Brain microvascular endothelial cell (primary cell): ENCODE results near the gene PRKCD.

Experiments
- DNase-seq: peaks from one replicate; pipeline ENCODE4 v3.0.0-alpha.2; 2020
- H3K27ac ChIP-seq: fragments of 250-450 bp; sonication (Bioruptor Pico); 2 replicates; pipeline ENCODE4 v1.5.1; 2020; ENCODE audit warnings: mild to moderate bottlenecking, moderate library complexity
- H3K27me3 ChIP-seq: fragments of 250-450 bp; sonication (Bioruptor Pico); replicated peaks from 2 replicates; pipeline ENCODE4 v1.5.1; 2020; ENCODE audit warnings: mild to moderate bottlenecking
- H3K36me3 ChIP-seq: fragments of 250-450 bp; sonication (Bioruptor Pico); replicated peaks from 2 replicates; pipeline ENCODE4 v1.5.1; 2020; ENCODE audit warnings: mild to moderate bottlenecking
- H3K4me3 ChIP-seq: 2 replicates; pipeline ENCODE4 v1.5.1; 2011; ENCODE audit warnings: low read depth, mild to moderate bottlenecking, control low read depth, low read length, moderate library complexity
- in situ Hi-C: cut with HindIII; loops from 2 replicates; pipeline ENCODE4 v1.10.0; 2017; ENCODE audit warnings: low sequenced_read_pairs, low pct_ligation_motif_present
- TF ChIP-seq, protein P1 (sequence below): IDR thresholded peaks from 2 replicates; pipeline ENCODE4 v1.5.1; 2011; ENCODE audit warnings: low read depth, mild to moderate bottlenecking, moderate library complexity, low read length, control low read depth, inconsistent platforms; ENCODE audit errors: missing control alignments

The PRKCD gene

DNA sequence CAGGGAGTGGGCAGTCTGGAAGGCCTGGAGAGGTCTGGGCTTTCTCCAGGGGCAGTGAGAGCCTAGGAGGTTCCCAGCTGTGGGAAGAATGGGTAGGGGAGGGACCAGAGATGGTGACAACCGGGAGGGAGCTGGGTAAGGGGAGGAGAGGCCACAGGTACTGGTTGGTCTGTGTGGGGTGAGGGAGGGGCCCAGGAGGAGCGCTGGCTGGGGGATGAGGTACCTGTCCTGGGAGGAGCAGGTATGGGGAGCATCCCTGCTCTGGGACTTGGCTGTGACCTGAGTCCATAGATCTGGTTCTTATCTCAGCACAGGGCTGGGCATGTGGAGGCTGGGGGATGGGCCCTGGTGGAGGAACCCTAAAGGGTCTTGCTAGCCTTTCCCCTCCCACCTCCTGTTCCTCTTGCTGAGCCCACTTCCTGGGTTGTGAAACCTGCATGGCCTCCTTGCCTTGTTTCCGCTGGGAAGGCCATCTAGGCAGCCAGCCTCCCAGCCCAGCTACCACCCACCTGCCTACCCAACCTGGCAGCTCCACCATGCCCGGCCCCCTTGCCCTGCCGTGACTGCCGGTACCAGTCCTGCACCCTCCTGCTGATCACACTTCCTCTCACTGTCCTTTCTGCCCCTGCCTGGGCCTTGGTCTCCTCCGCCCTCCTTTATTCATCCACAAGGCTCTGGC is 11.0 kb downstream of the PRKCD start:
- H3K4me3 ChIP-seq = no peak overlapping the region
- TF ChIP-seq, protein P1, sequence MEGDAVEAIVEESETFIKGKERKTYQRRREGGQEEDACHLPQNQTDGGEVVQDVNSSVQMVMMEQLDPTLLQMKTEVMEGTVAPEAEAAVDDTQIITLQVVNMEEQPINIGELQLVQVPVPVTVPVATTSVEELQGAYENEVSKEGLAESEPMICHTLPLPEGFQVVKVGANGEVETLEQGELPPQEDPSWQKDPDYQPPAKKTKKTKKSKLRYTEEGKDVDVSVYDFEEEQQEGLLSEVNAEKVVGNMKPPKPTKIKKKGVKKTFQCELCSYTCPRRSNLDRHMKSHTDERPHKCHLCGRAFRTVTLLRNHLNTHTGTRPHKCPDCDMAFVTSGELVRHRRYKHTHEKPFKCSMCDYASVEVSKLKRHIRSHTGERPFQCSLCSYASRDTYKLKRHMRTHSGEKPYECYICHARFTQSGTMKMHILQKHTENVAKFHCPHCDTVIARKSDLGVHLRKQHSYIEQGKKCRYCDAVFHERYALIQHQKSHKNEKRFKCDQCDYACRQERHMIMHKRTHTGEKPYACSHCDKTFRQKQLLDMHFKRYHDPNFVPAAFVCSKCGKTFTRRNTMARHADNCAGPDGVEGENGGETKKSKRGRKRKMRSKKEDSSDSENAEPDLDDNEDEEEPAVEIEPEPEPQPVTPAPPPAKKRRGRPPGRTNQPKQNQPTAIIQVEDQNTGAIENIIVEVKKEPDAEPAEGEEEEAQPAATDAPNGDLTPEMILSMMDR = no peak
- DNase-seq = no peak
- H3K27me3 ChIP-seq = no peaks in the 10 kb centered on the region
- in situ Hi-C loops = no loop called here
- H3K36me3 ChIP-seq = no peaks in the 10 kb centered on the region
- no peak overlapping the region for H3K27ac ChIP-seq

DNA sequence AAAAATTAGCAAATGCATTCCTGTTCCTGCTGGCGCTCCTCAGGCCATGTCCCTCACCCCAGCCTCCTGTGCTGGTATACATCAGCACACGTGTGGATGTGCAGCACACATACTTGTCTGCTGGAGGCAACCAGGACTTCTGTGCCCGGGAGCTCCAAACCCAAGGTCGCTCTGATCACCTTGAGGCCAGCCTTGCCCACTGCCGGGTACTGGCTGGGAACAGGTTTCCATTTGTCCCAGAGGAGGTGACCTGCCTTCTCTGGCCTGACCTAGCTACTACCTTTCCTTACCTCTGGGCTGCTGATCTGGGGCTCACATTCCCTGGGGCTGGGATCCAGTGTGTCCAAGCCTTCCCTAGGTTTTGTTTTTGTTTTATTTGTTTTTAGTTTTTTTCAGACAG is 12.1 kb downstream of the PRKCD start:
- H3K27ac ChIP-seq = no peak overlapping the region
- in situ Hi-C loops = no loop called here
- no peak for DNase-seq
- H3K36me3 ChIP-seq = no peaks in the 10 kb centered on the region
- TF ChIP-seq, protein P1 = no peak
- no peak overlapping the region for H3K4me3 ChIP-seq
- H3K27me3 ChIP-seq = no peaks in the 10 kb centered on the region

DNA sequence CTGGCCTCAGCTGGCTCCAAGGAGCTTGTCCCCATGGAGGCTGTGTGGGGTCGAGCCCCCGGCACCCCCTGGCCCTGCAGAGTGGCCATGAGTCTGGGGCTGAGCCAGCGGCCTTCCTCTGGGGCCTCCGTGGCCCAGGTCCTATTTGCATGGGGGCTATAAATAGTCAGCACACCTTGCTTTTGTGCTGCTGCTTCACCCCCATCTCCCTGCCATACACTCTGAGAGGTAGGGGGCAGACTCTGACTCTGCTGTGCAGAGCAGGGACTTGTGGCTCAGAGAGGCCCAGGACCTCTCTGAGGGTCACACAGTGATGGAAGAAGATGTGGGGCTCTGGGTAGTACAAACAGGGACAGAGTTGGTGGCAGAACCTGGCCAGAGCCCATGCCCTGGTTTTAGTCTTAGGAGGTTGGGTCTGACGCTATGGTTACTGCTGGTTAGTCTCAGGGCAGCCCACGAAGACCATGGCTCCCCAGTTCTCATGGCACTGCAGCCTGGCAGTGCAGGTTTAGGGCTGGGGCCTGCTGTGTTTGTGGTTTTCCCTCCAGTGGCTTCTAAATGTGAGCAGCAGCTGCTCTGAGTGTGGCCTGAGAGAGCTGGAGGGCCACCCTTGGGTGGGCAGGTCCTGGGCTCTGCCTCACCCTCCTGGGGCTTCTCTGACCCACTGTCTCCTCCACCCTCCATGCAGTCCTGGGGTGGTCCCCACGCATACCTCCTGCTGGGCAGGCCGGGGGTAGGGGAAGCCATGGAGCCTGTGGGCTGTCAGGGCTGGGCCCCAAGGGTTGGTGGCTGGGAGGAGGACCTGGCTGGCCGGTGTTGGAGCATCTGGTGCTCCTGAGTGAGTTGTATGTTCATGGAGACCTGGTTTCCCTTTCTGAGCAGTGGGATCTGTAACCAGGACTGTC is 13.6 kb downstream of the PRKCD start:
- no peak overlapping the region for H3K27ac ChIP-seq
- no peak for DNase-seq
- TF ChIP-seq, protein P1 = no peak
- H3K27me3 ChIP-seq = no peaks in the 10 kb centered on the region
- peaks cover 4% of the 10 kb centered on the region for H3K36me3 ChIP-seq
- no peak overlapping the region for H3K4me3 ChIP-seq
- in situ Hi-C loops = no loop called here

DNA sequence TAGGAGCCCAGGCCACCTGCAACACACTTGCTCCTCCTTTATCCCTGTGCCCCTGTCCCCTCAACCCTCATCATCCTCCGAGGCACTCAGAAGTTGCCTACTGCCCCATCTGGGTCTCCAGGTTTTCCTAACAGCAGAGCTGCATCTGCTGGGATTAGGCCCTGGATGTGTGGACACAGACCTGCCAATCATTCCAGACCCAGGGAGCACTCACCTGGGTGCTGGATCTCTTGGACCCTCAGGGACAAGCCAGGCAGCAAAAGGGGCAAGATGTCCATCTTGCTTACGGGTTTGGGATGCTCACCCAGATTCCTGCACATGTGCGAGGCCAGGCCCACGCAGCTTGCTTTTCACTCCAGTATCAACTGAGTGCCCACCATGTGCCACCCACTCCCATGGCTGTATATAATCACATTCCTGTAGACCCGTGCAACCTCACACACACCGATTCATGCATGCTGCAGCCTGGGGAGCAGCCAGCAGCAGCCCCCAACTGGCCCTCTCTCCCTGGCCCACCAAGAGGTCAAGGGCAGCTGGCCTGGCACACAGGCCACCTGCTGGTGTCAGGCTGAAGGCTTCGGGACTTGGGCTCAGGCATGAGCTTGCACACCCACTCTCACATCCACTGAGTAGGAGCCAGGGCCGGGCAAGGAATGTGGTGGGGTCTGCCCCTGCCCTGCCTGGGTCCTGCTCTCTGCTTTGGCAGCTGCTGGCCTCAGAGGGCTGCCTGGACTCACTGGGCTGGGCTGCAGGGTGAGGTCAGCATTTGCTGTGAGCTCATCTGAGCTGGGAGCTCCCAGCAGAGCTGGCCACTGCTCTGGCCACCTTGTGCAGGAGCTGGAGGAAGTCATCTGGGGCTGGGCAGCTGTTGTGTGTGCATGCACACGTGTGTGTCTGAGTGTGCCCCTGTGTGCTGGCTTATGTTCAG is 14.9 kb downstream of the PRKCD start:
- in situ Hi-C loops = no loop called here
- no peak for DNase-seq
- Histone ChIP-seq H3K36me3 (peaks cover 7% of the 10 kb centered on the region), H3K27me3 (no peaks in the 10 kb centered on the region), H3K27ac (no peak overlapping the region), H3K4me3 (no peak overlapping the region)
- TF ChIP-seq, protein P1 = no peak

DNA sequence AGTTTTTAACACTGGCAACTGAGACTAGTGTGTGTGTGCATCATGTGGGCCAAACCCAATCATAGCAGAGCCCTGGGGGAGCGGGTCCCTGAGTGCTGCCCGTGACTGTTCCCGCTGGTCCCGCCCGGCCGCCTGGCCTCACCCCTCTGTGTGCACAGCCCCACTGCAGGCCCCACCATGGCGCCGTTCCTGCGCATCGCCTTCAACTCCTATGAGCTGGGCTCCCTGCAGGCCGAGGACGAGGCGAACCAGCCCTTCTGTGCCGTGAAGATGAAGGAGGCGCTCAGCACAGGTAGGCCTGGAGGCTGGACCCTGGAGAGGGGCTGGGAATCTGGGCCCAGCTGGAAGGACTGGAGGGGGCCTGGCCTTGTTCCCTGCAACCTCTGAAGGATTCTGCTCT is 17.2 kb downstream of the PRKCD start:
- TF ChIP-seq, protein P1 = no peak
- no peaks in the 10 kb centered on the region for H3K27me3 ChIP-seq
- peaks cover 15% of the 10 kb centered on the region for H3K36me3 ChIP-seq
- in situ Hi-C loops = no loop called here
- H3K27ac ChIP-seq = no peak overlapping the region
- no peak for DNase-seq
- no peak overlapping the region for H3K4me3 ChIP-seq
